Activated gamma-delta T cell treated with anti-CD3 and anti-CD28 coated beads, Interleukin-2, amount 50 U/mL, for 16 hours (primary cell): ENCODE results near the gene SOX5.
"Not testable (repeated sequence)": the region's sequence is repeated elsewhere in the genome, so short reads cannot be mapped to it uniquely, and the experiment has no call there.

Experiments used
- DNase-seq: peaks from one replicate; pipeline ENCODE4 v3.0.0-alpha.2; 2020; ENCODE audit warnings: low read depth

Gene SOX5

DNA sequence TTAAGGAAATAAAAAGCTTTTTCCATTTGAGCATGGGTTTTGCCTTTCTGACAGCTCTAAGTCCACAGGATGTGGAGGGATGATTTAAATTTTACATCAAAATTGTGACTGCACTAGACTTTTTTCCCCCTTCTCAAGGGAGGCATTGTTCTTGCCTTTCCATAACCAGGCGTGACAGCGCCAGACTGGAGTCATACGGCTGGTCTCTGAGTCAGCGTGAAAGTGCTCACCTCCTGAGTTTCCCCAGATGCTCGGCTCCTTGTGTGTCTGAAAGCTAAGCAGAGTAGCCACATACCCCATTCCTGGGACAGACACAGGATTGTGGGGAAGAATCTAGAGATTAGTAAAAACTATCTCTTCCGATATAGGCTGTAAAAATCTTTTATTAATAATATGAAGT lies 43.1 kb downstream of the SOX5 start:
- no peak for DNase-seq

DNA sequence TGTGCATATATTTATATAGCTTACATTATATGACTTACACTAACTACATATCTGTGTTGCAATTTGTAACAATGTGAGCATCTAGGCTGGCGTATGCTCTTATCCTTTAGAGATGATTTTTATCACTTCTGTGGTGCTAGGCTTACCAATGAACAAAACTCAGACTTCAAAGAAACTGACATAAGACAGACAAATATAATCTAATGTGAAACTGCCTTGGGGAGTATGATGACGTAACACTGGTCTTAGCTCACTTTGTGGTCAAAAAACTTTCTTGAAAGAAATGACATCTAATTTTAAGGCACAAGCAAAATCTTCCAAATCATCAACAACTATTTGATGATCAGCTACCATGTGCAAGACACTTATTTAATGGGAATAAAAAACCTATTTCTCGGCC lies 50.0 kb downstream of the SOX5 start:
- no peak for DNase-seq

DNA sequence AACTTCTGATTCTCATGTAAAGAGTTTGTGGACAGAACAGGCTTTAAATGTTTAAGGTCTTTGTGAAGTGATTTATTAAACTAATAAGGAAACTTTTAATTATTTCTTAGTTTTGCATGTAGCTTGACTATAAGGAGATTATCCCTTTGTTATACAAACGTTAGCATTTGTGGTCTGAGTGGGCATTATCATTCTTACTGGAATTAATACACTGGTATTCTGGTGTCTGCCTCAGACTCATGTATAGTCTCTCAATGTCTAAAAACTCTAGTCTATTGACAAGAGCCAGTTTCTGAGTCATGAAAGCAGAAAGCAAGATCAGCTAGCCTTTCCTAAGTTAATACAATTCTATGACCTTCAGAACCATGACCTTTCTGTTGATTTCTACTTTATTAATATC lies 51.3 kb downstream of the SOX5 start:
- DNase-seq = no peak

DNA sequence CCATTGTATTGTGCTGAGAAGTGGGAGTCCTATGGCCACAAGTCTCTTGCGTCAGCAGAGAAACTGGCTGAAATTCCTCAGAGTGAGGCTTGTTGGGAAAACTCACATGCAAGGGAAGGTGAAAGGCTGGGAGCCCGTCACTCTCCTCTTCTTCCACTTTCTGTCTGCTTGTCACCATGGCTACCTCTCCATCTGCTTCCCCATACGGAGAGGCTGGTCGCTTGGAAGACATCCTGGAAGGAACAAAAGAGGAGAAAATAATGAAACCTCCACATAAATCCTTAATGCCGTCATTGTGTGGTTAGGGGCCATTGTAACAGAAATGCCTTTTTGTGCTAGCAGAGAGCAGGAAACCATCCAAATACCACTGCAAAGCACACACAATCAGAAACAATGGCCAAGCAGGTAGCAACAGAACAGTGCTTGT lies 53.7 kb downstream of the SOX5 start:
- DNase-seq = no peak

DNA sequence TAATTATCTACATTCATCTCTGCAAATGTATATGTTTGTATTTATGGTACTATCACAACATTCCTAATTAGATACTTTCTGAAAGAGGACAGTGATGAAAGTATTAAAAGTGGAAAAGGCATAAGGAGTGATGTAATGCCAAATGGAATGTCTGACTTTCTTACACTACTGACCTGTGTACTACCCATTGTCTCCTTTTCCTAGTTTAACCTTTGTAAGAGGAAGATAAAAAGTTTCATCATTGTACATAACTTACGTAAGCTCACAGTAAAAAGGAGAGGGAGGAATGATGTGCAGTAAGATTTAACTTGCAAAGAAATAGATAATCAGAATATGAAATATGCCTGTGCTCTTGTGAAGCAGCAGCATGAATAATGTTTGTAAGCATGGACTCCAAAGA lies 55.9 kb downstream of the SOX5 start:
- no peak for DNase-seq

DNA sequence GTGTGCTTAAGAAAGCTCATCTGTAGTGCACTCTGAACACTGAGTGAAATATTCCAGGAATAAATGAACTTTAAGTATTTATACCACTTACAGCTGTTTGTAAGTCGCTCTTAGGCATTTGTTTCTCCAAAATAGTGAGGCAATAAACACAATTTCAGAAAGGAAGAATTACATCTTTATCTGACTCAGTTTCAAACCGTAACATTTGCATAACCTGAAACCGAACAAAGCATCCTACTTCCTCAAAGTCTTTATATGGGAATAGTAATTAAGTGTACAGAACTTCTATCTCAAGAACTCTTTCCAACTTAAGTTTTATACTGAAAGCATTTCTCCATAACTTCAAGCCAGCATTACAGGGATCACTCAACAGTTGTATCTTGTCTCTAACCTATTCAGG lies 58.4 kb downstream of the SOX5 start:
- DNase-seq = no peak

DNA sequence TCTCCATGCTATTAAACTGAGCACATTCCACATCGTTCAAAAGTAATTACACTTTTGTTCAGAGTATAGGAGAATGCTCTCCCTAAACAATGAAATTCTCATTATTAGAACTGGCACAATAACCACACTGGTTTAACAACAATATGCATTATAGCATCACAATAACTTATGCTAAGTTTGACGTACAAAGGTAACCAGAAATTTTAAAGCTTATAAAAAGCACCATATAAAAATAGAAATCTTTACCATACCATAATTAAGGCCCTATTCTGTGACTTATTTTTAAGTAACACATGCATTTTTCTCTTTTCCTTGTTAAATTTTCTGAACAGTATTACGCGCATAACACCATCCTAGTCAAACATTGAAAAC lies 60.4 kb downstream of the SOX5 start:
- no peak for DNase-seq

DNA sequence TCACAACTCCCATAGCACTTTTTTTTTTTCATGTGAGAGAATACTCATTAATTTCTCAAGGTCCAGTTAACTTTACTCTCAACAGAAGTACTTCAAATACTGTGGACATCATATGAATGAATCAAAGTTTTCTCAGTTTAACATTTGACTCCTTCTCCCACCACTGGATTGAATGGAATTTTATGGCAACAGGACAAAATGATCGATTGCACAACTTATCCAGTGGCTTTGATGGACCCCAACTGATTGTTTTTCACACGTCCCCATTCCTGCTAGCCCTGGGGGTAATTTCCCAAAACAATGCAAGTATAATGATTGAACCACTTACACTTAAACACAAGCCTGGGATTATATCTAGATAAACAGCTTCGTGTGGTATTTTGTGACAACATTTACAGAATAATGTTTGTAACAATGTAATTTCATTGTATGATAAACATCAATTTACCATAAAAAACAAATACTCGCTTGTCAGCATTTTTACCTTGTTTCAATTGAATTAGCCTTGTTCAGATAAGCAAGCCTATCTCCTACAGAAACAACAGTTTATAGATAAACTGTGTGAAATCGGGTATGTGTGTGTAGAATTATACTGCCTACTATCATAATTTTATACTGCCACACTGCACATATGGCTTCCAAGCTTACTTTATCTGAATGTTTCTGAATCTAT lies 60.9 kb downstream of the SOX5 start:
- no peak for DNase-seq

DNA sequence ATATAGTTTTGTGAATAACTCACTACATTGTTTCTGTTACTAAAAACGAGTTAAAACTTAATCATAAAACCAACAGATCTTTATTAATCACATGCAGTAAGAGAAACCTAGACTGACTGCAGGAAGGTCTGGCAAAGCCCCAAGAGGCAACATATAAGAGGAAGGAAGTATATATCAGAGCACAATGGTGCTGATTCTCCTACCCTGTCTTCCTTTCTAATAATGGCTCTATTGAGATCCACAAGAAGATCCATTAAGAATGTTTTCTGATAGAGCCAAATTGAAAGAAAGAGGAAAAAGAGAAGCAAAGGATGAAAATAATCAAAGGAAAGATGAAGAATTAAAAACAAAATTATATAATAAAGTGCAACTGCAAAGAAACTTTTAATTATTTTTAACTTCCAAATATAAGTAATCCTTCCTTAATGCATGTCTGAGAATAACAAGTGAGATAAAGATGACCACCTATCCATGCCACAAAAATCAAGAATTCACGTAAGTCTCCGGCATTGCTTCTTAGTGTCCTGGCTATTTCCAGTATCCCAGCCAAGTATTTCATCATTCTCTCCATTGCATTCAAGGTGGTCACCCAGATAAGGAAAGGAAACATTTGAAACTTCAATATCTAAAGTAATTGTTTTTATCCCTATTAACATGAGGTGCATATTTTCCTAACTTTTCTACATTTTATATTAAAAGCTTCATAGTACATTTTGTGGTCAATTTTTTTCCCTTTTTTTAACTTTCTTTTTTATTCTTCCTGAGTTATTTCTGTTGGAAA lies 62.2 kb downstream of the SOX5 start:
- no peak for DNase-seq

DNA sequence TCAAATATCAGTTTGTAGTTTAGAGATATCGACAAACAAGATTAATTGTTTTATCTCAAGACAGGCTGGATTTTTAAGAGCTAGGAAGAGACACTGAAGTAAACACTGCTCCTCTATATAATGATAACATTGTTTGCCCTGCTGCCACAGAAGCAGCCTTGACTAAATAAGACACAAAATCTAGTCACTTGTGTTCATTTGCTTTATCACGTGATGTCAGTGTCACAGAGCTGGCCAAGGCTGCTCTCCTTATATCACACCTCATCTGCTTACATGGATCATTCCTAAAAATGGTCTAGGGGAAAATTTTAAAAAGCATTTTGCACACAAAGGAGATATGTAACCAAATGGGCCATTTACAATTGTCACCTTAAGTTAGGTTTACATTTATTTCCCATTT lies 64.1 kb downstream of the SOX5 start:
- DNase-seq = no peak

DNA sequence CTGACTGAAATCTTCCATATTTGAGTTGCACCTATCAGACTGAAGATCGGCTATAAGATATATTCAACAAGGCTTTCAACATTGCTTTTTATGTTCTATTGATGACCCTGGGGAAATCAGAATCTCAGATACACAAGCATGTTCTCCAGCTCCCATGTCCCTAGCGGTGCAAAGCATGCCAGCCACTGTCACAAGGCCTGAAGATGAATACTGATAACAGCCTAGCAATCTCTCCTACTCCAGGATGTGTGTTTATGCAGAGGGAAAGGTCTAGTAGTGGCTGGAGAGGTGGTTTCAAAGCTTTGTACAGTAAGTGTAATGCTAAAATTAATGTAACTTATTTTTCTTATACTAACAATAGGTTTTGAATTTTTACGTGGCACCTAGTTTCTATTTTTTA lies 64.6 kb downstream of the SOX5 start:
- DNase-seq = no peak

DNA sequence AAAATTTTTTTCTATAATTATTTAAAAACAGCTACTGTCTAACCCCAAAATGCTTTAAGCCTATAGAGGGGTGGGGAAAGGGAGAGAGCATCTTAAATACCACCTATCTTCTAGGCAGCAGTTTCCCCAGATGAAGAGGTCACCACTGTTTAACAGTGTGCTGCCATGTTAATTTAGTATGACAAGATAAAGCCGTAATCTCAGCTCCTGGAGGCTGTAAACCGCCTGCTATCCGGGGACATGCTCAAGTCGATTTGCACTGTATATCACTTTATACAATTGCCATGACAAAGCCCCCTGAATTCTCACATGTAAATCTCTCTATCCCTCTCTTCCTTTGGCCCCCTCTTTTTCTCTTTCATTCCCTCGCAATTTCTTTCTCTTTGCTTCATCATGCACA lies 68.5 kb downstream of the SOX5 start:
- no peak for DNase-seq

DNA sequence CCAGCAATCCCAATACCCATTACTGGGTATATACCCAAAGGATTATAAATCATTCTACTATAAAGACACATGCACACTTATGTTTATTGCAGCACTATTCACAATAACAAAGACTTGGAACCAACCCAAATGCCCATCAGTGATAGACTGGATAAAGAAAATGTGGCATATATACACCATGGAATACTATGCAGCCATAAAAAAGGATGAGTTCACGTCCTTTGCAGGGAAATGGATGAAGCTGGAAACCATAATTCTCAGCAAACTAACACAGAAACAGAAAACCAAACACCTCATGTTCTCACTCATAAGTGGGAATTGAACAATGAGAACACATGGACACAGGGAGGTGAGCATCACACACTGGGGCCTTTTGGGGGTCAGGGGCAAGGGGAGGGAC lies 72.9 kb downstream of the SOX5 start:
- DNase-seq = not testable (repeated sequence)

DNA sequence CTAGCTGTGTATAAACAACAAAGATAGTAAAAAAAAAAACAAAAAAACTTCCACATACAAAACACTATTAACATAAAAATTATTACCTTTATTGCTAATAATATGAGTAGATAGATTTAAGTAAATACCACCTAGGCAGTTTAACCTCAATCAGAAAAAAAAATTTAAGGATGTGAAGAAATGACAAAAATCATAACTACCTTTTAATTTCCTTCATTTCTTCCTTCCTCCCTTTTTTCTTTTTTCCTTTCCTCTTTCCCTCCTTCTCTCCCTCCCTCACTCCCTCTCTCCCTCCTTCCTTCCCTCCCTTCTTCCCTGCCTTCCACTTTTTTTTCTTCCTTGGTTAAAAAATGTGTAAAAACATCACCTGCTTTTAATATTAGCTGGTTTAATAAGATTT lies 81.7 kb downstream of the SOX5 start:
- DNase-seq = no peak

DNA sequence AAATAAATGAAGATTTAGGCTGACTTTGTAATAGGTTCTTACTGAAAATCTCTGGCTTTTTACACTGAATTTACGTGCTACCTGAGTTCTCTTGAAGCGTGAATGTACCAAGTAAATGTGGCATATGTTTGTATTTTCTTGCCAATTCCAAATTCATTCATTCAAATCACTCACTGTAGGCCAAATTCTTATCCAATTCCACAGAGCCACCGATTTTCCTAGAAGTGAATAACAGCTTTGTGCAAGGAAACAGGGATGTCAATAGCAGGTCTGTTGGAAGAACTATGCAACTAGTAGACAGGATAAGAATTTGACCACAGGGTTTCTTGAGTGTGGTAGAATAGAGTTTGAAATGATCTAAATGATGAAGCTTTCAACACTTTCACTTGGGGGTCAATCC lies 86.8 kb downstream of the SOX5 start:
- DNase-seq = no peak

DNA sequence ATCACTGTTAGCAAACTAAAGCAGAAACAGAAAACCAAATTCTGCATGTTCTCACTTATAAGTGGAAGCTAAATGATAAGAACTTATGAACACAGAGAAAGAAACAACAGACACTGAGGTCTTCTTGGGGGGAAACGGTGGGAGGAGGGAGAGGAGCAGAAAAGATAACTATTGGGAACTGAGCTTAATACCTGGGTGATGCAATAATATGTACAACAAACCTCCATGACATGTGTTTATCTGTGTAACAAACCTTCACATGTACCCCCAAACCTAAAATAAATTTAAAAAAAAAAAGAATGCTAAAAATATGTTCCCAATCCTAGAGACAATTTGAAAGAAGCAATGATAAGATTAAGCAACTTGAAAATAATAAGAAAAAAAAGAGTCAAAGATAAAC lies 89.5 kb downstream of the SOX5 start:
- no peak for DNase-seq

DNA sequence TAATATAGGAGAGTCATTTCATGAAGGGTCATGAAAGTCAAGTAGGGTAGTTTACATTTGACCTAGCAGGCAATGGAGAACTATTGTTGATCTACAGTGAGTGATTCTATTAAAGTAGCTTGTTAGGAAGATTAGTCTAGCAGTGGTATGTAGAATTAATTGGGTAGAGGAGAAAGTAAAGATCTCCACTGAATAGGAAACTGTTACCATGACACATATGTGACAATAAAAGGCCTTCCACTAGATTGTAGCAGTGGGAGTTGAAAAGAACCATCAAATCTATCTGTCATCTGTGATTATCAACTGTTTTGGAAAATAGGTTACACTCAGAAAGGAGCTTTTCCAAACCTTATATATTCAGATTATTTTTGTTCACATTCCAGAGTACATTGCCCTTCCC lies 92.3 kb downstream of the SOX5 start:
- DNase-seq = no peak

DNA sequence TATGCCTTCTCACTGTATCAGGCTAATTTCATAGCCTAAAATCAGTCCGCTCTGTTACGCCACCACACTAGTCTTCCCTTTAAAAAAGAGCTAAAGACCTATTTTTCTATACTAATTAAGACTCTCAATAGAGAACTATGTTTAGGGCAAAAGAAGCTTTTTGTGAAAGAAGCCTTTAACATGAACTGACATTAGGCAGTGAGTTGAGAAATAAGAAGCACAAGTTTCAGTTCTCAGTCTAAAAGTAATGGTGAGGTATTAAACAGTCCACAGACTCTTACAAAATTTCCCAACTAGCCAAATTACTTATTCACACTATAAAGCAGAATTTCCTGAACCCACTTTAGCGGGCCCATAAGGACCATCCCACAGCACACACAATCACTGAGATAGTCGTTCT lies 93.7 kb downstream of the SOX5 start:
- no peak for DNase-seq

DNA sequence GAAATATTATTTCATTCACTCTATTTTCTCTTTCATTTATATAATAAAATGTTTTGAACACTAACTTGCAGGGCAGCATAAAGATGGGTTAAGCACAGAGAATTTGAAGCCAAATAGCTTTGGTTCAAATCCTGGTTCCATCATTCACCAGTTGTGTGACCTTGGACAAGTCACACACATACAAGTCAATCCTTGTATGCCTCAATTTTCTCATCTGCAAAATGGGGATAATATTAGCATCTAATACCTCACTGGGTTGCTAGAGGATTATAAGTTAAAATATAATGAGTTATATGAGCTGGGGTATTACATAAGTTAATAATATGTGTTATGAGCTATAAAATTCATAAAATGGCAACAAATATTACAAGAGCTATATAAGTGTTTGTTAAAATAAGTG lies 94.9 kb downstream of the SOX5 start:
- DNase-seq = no peak

DNA sequence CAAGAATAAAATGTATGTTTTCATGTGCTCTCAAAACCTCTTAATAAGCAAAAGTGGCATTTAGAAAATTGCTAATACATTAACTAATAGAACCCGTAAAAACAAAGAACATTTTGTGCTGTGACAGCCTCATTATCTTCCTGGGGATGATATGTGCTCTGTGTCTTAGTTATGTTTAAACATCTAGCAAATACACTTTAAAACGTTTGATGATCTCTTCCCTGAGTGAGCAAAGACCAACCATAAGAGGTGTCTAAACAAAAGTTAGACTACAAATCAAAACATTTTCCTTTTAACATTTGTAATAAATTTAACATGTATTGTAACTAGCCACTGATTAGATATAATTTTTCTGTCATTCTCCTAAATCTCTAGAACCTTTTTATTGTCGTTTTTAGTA lies 95.8 kb downstream of the SOX5 start:
- DNase-seq = no peak

DNA sequence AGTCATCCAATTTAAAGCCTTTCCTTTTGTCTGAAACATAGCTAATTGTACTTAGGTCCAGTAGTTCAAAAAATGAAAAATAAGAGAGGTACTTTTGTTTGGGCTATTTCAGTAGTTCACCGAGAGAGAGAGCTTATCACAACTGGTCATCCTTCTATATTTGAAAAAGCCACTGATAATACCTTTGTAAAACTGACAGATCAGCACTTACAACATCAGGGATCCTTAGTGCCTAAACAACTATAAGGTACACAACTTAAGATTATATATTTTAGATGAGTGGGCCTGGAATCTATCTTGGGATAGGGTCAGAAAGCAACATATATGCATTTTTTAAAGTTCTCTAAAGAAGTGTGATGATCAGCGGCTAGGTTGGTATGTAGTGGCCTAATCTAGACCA lies 97.9 kb downstream of the SOX5 start:
- no peak for DNase-seq

DNA sequence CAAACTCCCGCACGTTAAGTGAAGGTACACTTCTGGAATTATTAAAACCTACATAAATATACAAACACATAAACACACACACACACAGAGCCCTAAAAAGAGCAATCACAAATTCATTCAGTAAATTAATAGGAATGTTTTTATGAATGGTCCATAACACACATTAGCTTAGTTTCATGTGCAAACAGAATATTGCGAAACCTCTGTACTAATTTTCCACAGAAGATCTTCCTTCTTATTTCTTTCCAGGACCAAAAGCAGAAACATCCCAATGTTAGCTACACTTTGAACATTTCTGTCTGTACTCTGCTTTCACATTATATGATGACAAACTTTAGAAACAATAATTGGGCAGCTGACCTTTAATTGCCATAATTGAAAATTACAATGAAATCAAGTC lies 101.6 kb downstream of the SOX5 start:
- DNase-seq = no peak

DNA sequence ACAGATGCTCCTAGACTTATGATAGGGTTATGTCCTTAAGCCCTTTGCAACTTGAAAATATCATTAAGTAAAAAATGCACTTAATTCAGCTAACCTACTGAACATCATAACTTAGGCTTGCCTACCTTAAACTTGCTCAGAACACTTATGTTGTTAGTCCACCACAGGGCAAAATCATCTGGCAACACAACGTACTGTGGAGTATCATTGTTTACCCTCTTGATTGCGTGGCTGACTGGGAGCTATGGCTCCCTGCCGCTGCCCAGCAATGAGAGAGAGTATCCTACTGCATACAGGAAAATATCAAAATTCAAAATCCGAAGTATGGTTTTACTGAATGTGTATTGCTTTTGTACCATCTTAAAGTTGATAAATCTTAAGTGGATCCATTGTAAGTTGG lies 105.5 kb downstream of the SOX5 start:
- no peak for DNase-seq

DNA sequence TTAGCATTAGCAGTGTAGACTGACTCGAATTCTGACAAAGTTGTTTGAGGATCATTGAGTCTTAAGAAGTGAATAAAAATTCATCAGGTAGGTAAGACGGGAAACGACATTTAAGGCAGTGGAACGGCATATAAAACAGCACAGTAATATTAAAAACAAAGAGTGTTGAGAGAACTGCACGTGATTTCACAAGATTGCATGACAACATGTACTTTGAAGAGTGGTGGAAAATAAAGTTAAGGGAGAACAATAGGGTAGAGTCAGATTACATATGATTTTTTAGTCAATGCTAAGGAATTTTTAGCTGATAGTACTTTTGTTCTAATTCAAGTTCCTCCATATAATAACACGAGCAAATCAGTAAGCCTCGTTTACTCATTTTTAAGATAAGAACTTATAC lies 115.4 kb downstream of the SOX5 start:
- DNase-seq = no peak
